Measurements from ENCODE around the gene ATP9B.
A peak's percentile ranks its signal among the peaks of the same experiment; 100 is the strongest.
"Not testable (repeated sequence)": the region's sequence is repeated elsewhere in the genome, so short reads cannot be mapped to it uniquely, and the experiment has no call there.

Gene ATP9B

GRCh38 chr18:79245517-79246001, 176.4 kb downstream of the ATP9B start:
- no peak for DNase-seq

- peak; percentile 72 to 86 (median 82) for DNase-seq
Measured at GRCh38 chr18:79246309-79247108, 177.3 kb downstream of the ATP9B start.

- peak in 2 of 4 experiments; percentile 7 to 10 for DNase-seq
Measured at GRCh38 chr18:79248495-79249060, 179.4 kb downstream of the ATP9B start.

- DNase-seq, result no peak
Measured at GRCh38 chr18:79250301-79250981, 181.2 kb downstream of the ATP9B start.

- DNase-seq, result no peak
Measured at GRCh38 chr18:79251021-79251420, 181.8 kb downstream of the ATP9B start.

- DNase-seq, result no peak
Measured at GRCh38 chr18:79252904-79253633, 183.9 kb downstream of the ATP9B start.

- no peak for DNase-seq
Measured at GRCh38 chr18:79257480-79257879, 188.3 kb downstream of the ATP9B start.

- no peak for DNase-seq
Measured at GRCh38 chr18:79258447-79258846, 189.3 kb downstream of the ATP9B start.

GRCh38 chr18:79259218-79259617, 190.0 kb downstream of the ATP9B start:
- no peak for DNase-seq

GRCh38 chr18:79260023-79260422, 190.8 kb downstream of the ATP9B start:
- DNase-seq, result no peak

- DNase-seq, result peak; percentile 11 to 41 (median 36)
Measured at GRCh38 chr18:79260510-79260909, 191.3 kb downstream of the ATP9B start.

GRCh38 chr18:79265068-79265467, 195.9 kb downstream of the ATP9B start:
- not testable (repeated sequence) for DNase-seq

GRCh38 chr18:79271812-79272211, 202.6 kb downstream of the ATP9B start:
- not testable (repeated sequence) for DNase-seq

- DNase-seq, result no peak
Measured at GRCh38 chr18:79272916-79273315, 203.7 kb downstream of the ATP9B start.

- no peak for DNase-seq
Measured at GRCh38 chr18:79274823-79275222, 205.6 kb downstream of the ATP9B start.

- DNase-seq, result no peak
Measured at GRCh38 chr18:79275461-79275860, 206.3 kb downstream of the ATP9B start.

GRCh38 chr18:79275992-79276391, 206.8 kb downstream of the ATP9B start:
- peak in 3 of 4 experiments; percentile 14 to 37 (median 22) for DNase-seq

- no peak for DNase-seq
Measured at GRCh38 chr18:79278896-79279295, 209.7 kb downstream of the ATP9B start.

- DNase-seq, result no peak
Measured at GRCh38 chr18:79283131-79283810, 214.1 kb downstream of the ATP9B start.

GRCh38 chr18:79283929-79284328, 214.7 kb downstream of the ATP9B start:
- DNase-seq, result no peak

- DNase-seq, result not testable (repeated sequence)
Measured at GRCh38 chr18:79285191-79285590, 216.0 kb downstream of the ATP9B start.

GRCh38 chr18:79290409-79290808, 221.2 kb downstream of the ATP9B start:
- DNase-seq, result not testable (repeated sequence)

Data from suppressor macrophage (primary cell).